K562 (cell line): ENCODE results near the gene INSIG1. TPM values are rescaled to one million over a fixed set of nuclear protein-coding genes. Genes with fewer than 3 reads are reported as not detected.

Source experiments
- ATAC-seq: fragments of 200-7000 bp; cut with Tn5 transposase; 3 replicates; pipeline ENCODE4 v1.9.1; 2020; ENCODE audit warnings: moderate library complexity
- BruUV-seq: library from RNA; stranded (reverse); fragments of 400-500 nt; replicated peaks from 2 replicates; lab custom pipeline; 2021; lab: Mats Ljungman, UMichigan
- CTCF ChIA-PET: fragments of 300-600 bp; formaldehyde crosslinking; extraction: SDS; loops from one replicate; lab custom pipeline; 2021; ENCODE audit warnings: low intra/inter-chr PET ratio; lab: Yijun Ruan, JAX
- POLR2A ChIA-PET: fragments of 300-600, 350-650 bp; sonication (Branson Sonifier 250); formaldehyde crosslinking; extraction: SDS; loops from one replicate; lab custom pipeline; 2021; ENCODE audit warnings: antibody characterized with exemption, inconsistent platforms; lab: Yijun Ruan, JAX
- DNase-seq, 4 experiments: peaks; one replicate each; pipeline versions ENCODE4 v3.0.0 to v3.0.0-alpha.2; 2011 to 2018; ENCODE audit warnings: low spot score in 3 of 4, mixed read lengths in 3 of 4; ENCODE audit errors: extremely low read depth in 1 of 4
- FAIRE-seq: peaks from 2 replicates; lab custom pipeline; 2011; peaks lifted over from hg19 to GRCh38; lab: Jason Lieb, UNC
- H2AFZ ChIP-seq: 2 replicates; pipeline ENCODE4 v1.6.0; 2011; ENCODE audit warnings: low read depth, low read length, control low read depth, inconsistent platforms
- H3K27ac ChIP-seq: fragments of 200-600 bp; 3 replicates; pipeline ENCODE4 v1.8.0; 2011; ENCODE audit warnings: low read depth, mild to moderate bottlenecking, control low read depth, inconsistent platforms, low read length, moderate library complexity, mixed read lengths; ENCODE audit errors: extremely low read depth
- H3K27me3 ChIP-seq, 2 experiments: fragments of 300-600 bp in 1 of 2; 2 replicates in 1 of 2; 3 replicates in 1 of 2; pipeline versions ENCODE4 v1.6.0 to v1.8.0; 2011; ENCODE audit warnings: inconsistent platforms in 2 of 2, low read length in 2 of 2, mild to moderate bottlenecking in 1 of 2, mixed read lengths in 1 of 2, moderate library complexity in 1 of 2; ENCODE audit not compliant: control insufficient read depth in 2 of 2, insufficient read depth in 2 of 2
- H3K36me3 ChIP-seq: fragments of 300-600 bp; 3 replicates; pipeline ENCODE4 v1.8.0; 2011; ENCODE audit warnings: mild to moderate bottlenecking, low read length, inconsistent platforms; ENCODE audit not compliant: control insufficient read depth, insufficient read depth
- H3K4me1 ChIP-seq, 2 experiments: fragments of 200-600 bp in 1 of 2; replicated peaks in 1 of 2; 2 replicates in 1 of 2; 3 replicates in 1 of 2; pipeline versions ENCODE4 v1.5.1 to v1.8.0; 2011; ENCODE audit warnings: inconsistent platforms in 2 of 2, low read length in 2 of 2, mild to moderate bottlenecking in 1 of 2, mixed read lengths in 1 of 2, moderate library complexity in 1 of 2; ENCODE audit not compliant: control insufficient read depth in 2 of 2, insufficient read depth in 2 of 2
- H3K4me2 ChIP-seq: 2 replicates; pipeline ENCODE4 v1.6.1; 2011; ENCODE audit warnings: low read length, control low read depth, inconsistent platforms, mixed read lengths; ENCODE audit not compliant: insufficient read depth
- H3K4me3 ChIP-seq: fragments of 200-600 bp; sonication (generic), shearing (Covaris generic); 2 replicates; pipeline ENCODE4 v1.5.1; 2016; ENCODE audit warnings: control low read depth, inconsistent platforms
- H3K79me2 ChIP-seq: fragments of 200-600 bp; 3 replicates; pipeline ENCODE4 v1.8.0; 2011; ENCODE audit warnings: low read length, inconsistent platforms; ENCODE audit not compliant: control insufficient read depth, insufficient read depth
- H3K9ac ChIP-seq, 2 experiments: 2 replicates each; pipeline versions ENCODE4 v1.6.0 to v1.6.1; 2011; ENCODE audit warnings: low read depth in 2 of 2, low read length in 2 of 2, control low read depth in 1 of 2, inconsistent platforms in 1 of 2, mild to moderate bottlenecking in 1 of 2, mixed read lengths in 1 of 2; ENCODE audit not compliant: insufficient read depth in 1 of 2
- H3K9me1 ChIP-seq: one replicate; pipeline ENCODE4 v1.6.0; 2011; ENCODE audit warnings: inconsistent platforms, mild to moderate bottlenecking, low read length, moderate library complexity; ENCODE audit not compliant: control insufficient read depth, insufficient read depth
- H3K9me3 ChIP-seq: replicated peaks from 2 replicates; pipeline ENCODE4 v1.5.1; 2011; ENCODE audit warnings: low read depth, low read length, inconsistent platforms; ENCODE audit not compliant: control insufficient read depth, insufficient read depth
- H4K20me1 ChIP-seq: replicated peaks from 2 replicates; pipeline ENCODE4 v1.6.1; 2011; ENCODE audit warnings: low read length, inconsistent platforms, mixed read lengths; ENCODE audit not compliant: control insufficient read depth, insufficient read depth
- ATF7 ChIP-seq: fragments of 450-650 bp; IDR thresholded peaks from 2 replicates; pipeline ENCODE4 v1.7.1; 2014; ENCODE audit warnings: mild to moderate bottlenecking, moderate library complexity
- EP400 ChIP-seq: fragments of 450-650 bp; IDR thresholded peaks from 2 replicates; pipeline ENCODE4 v1.6.1; 2017; ENCODE audit warnings: antibody characterized with exemption, mild to moderate bottlenecking, moderate library complexity
- EZH2 ChIP-seq: IDR thresholded peaks from 2 replicates; pipeline ENCODE4 v1.6.1; 2012; ENCODE audit warnings: low read depth, mild to moderate bottlenecking, inconsistent platforms, low read length, borderline replicate concordance
- HNRNPH1 ChIP-seq: fragments of 200-400 bp; formaldehyde crosslinking; optimal IDR thresholded peaks from 2 replicates; pipeline ENCODE3; 2017; ENCODE audit warnings: low read depth, mild to moderate bottlenecking, low read length, moderate library complexity
- KAT7 ChIP-seq: sonication (generic); formaldehyde crosslinking; IDR thresholded peaks from 2 replicates; pipeline ENCODE4 v1.8.0; 2022; ENCODE audit warnings: missing genetic modification reagents, mild to moderate bottlenecking, borderline replicate concordance
- POLR2AphosphoS5 ChIP-seq: IDR thresholded peaks from 2 replicates; pipeline ENCODE4 v1.6.1; 2011; ENCODE audit warnings: mild to moderate bottlenecking, low read depth, low read length, moderate library complexity; ENCODE audit not compliant: control insufficient read depth, insufficient read depth
- TCF3 ChIP-seq: sonication (generic); formaldehyde crosslinking; IDR thresholded peaks from 2 replicates; pipeline ENCODE4 v1.4.0; 2020; ENCODE audit warnings: mild to moderate bottlenecking, missing genetic modification reagents
- TRIM28 ChIP-seq: fragments of 450-650 bp; IDR thresholded peaks from 2 replicates; pipeline ENCODE4 v1.6.1; 2017
- WGBS: fragments of 100-300 bp; shearing (Covaris generic); methylation state at CpG from one replicate; pipeline ENCODE4 v1.1.6; 2016; ENCODE audit warnings: low coverage, mixed read lengths; ENCODE audit not compliant: insufficient coverage; ENCODE audit errors: missing lambda C conversion rate; 5-methylcytosine and 5-hydroxymethylcytosine counted together
- in situ Hi-C: fragments of 300-500 bp; cut with MboI; formaldehyde crosslinking; loops from 4 replicates; pipeline ENCODE4 v1.15.0; 2018; ENCODE audit warnings: inconsistent platforms, mixed read lengths
- intact Hi-C: fragments of 100-400 bp; cut with micrococcal nuclease; formaldehyde crosslinking; loops from 2 replicates; pipeline ENCODE4 v1.14.2; 2022
- polyA plus RNA-seq, 8 experiments: library from polyadenylated mRNA; depleted of rRNA in 4 of 8; stranded (reverse) in 5 of 8; unstranded in 3 of 8; fragments of >200 nt; fragmentation: Nextera tagmentation in 2 of 8; fragmentation: Illumina TruSeq in 1 of 8; extraction: Ambion mirVana in 2 of 8; extraction: Trizol in 1 of 8; gene quantifications; 2 replicates each; pipeline versions ENCODE4 v1.2.1 to v1.2.3, GENCODE V29; 2011 to 2014; ENCODE audit warnings: inconsistent platforms in 1 of 8, missing spikeins in 1 of 8
- total RNA-seq, 7 experiments: library from RNA; depleted of rRNA in 6 of 7; stranded (reverse); fragments of >200 nt in 6 of 7; fragmentation: Illumina TruSeq in 2 of 7; extraction: Trizol in 2 of 7; gene quantifications; 2 replicates each; pipeline versions ENCODE4 v1.2.1 to v1.2.3, GENCODE V29; 2011 to 2021; ENCODE audit warnings: low replicate concordance in 1 of 7
- TF ChIP-seq, protein P1 (sequence below): sonication (generic); formaldehyde crosslinking; IDR thresholded peaks from 2 replicates; pipeline ENCODE4 v1.8.1; 2023; ENCODE audit warnings: mild to moderate bottlenecking, missing genetic modification reagents
- TF ChIP-seq, protein P2 (sequence below): fragments of 450-650 bp; IDR thresholded peaks from 2 replicates; pipeline ENCODE4 v1.6.1; 2017; ENCODE audit warnings: antibody characterized with exemption, mild to moderate bottlenecking
- TF ChIP-seq, protein P3 (sequence below): fragments of 450-650 bp; formaldehyde crosslinking; IDR thresholded peaks from 2 replicates; pipeline ENCODE4 v1.4.0; 2020; ENCODE audit warnings: mild to moderate bottlenecking, moderate library complexity

INSIG1 gene
- total and polyA plus RNA-seq, 9 of the 15 experiments (the other 6 are each of a cell fraction or from before 2014, with no cell fraction given): 57.1 to 787 (median 238) TPM

DNA sequence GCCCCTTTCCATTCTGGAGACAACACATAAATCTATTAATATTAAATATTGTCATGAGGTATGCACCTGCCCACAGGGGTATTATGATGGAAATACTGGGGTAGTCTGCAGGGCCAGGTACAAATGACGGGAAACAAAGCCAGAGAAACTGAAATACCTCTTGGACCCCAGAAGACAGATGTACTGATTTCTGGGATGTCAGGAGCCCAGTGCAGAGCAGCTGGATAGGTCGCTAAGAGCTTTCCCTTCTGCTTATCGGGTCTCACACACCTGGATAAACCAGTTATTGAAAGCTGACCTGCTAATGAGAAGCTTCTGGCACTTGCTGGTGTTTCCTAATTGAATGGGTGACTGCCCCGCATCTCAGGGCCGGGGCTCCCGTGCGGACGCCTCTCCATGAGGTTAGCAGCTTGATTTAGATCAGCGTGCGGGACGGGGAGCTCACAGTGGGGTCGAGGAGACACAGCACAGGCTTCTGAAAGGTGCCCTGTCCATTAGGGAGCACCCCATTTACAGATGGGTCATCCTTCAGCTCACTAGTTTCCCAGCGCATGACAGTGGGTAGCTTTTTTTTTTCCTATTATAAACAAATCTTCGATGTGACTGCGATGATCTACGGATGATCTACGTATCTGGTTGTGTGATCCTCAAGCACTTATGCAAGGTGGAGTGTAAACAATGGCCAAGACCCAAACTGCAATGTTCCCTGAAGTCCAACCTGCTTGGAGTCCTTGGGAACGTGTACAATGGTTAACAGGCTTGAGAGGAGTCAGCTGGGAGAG lies 1.5 kb upstream of the INSIG1 start (continued):
- TF ChIP-seq, protein P1, sequence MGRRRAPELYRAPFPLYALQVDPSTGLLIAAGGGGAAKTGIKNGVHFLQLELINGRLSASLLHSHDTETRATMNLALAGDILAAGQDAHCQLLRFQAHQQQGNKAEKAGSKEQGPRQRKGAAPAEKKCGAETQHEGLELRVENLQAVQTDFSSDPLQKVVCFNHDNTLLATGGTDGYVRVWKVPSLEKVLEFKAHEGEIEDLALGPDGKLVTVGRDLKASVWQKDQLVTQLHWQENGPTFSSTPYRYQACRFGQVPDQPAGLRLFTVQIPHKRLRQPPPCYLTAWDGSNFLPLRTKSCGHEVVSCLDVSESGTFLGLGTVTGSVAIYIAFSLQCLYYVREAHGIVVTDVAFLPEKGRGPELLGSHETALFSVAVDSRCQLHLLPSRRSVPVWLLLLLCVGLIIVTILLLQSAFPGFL (CRISPR knock-in tag): 0 out of 2 replicates have a peak, but pooled peaks have one; percentile 37
- TF ChIP-seq HNRNPH1 (no peak), KAT7 (CRISPR knock-in tag) (peak; percentile 34; the same call in 1 of the 2 replicates), ATF7 (no peak)

DNA sequence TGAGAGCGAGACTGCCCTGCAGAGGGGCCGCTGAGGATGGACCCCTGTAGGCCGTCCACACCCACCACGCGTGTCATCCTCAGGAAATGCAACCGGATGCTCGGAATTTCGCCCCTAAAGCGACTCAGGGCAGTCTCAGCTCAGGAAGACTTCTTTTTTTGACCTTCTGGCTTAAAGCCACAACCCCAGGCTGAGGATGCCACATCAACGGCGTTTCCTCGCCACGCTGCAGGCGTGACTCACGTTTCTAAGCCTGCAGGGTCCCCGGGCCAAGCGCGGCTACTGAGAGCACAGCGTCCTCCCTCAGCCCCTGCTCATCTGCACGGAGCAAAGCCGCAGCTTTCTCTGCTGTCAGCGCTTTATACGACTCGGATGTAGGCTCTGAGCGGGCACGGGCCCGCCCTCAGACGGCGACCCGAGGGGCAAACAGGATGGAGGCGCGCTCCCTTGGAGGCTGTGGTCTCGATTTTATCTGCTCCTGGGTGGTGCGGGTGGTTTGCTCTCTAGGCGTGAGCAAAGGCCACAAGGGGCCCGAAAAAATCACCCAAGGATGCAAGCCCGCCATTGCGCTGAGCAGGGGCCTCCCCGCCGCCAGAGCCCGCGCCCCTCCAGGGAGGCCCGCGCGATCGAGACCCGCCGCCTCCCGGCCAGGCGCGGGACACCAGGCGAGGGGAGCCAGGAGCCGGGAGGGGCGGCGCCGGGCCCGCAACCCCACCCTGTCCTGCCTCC lies 726 bp upstream of the INSIG1 start:
- Histone ChIP-seq H3K9me3 (no peaks in the 10 kb centered on the region), H2AFZ (peak overlapping the region; percentile 69), H3K9me1 (peaks cover 8% of the 10 kb centered on the region), H3K27ac (peak overlapping the region; percentile 86), H4K20me1 (peaks cover 37% of the 10 kb centered on the region), H3K9ac (peak overlapping the region; percentile 81 to 93), H3K27me3 (no peaks in the 10 kb centered on the region), H3K4me3 (peak overlapping the region; percentile 76), H3K4me2 (peak overlapping the region; percentile 95), H3K36me3 (peaks cover 34% of the 10 kb centered on the region), H3K79me2 (peaks cover 55% of the 10 kb centered on the region), H3K4me1 (peaks cover 52 to 60% of the 10 kb centered on the region in 2 experiments)
- FAIRE-seq (peak; percentile 76), ATAC-seq (peak; percentile 40), DNase-seq (peak; percentile 61 to 86 (median 72))
- in situ Hi-C loops (no loop called here), intact Hi-C loops (loop anchor here (1.0 to 5.0 kb wide), 4 partner anchors 27 to 295 kb away; partner anchors contain the start of gene PAXIP1)
- CTCF ChIA-PET: interaction anchor here (0.7 kb wide), 1 partner anchor 106 kb away, joined by 5 read pairs; no protein-coding TSS in a partner anchor
- TSS peak; percentile 78 for BruUV-seq
- WGBS: 2% methylated on average over 57 of the region's 57 CpGs
- POLR2A ChIA-PET: interaction anchor here (0.6 to 3.1 kb wide), 19 partner anchors 8 to 93 kb away, joined by 3 to 26 read pairs (median 4); no protein-coding TSS in a partner anchor
- TF ChIP-seq EP400: peak; percentile 76
- no peak for TF ChIP-seq EZH2
- TF ChIP-seq, protein P2, sequence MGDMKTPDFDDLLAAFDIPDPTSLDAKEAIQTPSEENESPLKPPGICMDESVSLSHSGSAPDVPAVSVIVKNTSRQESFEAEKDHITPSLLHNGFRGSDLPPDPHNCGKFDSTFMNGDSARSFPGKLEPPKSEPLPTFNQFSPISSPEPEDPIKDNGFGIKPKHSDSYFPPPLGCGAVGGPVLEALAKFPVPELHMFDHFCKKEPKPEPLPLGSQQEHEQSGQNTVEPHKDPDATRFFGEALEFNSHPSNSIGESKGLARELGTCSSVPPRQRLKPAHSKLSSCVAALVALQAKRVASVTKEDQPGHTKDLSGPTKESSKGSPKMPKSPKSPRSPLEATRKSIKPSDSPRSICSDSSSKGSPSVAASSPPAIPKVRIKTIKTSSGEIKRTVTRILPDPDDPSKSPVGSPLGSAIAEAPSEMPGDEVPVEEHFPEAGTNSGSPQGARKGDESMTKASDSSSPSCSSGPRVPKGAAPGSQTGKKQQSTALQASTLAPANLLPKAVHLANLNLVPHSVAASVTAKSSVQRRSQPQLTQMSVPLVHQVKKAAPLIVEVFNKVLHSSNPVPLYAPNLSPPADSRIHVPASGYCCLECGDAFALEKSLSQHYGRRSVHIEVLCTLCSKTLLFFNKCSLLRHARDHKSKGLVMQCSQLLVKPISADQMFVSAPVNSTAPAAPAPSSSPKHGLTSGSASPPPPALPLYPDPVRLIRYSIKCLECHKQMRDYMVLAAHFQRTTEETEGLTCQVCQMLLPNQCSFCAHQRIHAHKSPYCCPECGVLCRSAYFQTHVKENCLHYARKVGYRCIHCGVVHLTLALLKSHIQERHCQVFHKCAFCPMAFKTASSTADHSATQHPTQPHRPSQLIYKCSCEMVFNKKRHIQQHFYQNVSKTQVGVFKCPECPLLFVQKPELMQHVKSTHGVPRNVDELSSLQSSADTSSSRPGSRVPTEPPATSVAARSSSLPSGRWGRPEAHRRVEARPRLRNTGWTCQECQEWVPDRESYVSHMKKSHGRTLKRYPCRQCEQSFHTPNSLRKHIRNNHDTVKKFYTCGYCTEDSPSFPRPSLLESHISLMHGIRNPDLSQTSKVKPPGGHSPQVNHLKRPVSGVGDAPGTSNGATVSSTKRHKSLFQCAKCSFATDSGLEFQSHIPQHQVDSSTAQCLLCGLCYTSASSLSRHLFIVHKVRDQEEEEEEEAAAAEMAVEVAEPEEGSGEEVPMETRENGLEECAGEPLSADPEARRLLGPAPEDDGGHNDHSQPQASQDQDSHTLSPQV: peak; percentile 80; the same call in 1 of the 2 replicates
- TF ChIP-seq TCF3 (CRISPR knock-in tag): peak; percentile 22; the same call in 1 of the 2 replicates
- TF ChIP-seq TRIM28: no peak
- TF ChIP-seq, protein P3, sequence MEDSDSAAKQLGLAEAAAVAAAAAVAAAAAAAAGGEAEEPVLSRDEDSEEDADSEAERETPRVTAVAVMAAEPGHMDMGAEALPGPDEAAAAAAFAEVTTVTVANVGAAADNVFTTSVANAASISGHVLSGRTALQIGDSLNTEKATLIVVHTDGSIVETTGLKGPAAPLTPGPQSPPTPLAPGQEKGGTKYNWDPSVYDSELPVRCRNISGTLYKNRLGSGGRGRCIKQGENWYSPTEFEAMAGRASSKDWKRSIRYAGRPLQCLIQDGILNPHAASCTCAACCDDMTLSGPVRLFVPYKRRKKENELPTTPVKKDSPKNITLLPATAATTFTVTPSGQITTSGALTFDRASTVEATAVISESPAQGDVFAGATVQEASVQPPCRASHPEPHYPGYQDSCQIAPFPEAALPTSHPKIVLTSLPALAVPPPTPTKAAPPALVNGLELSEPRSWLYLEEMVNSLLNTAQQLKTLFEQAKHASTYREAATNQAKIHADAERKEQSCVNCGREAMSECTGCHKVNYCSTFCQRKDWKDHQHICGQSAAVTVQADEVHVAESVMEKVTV: no peak
- TF ChIP-seq POLR2AphosphoS5: peak; percentile 13; the same call in 1 of the 2 replicates
